Measurements from ENCODE around the gene GYPB.
"Not testable (repeated sequence)": the region's sequence is repeated elsewhere in the genome, so short reads cannot be mapped to it uniquely, and the experiment has no call there.

GYPB gene

DNA sequence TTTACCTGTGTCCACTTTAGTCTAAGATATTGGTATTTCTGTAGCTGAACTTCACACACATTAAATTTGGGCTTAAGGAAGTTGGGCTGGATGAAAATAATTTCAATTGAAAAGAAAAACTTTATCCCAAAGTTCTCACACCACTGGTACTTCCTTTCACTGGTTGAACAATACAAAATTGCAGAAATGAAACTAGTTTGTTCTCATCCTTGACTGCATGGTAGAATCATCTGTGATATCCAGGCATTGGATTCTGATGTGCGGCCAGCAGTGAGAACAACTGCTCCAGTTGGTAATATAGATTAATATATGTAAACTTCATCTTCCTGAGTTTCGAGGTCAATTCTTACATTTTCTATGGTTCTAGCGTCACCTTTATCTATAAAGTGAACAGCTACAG is 10.6 kb downstream of the GYPB start:
- DNase-seq (ENCODE audit: low read depth) = not testable (repeated sequence)

DNA sequence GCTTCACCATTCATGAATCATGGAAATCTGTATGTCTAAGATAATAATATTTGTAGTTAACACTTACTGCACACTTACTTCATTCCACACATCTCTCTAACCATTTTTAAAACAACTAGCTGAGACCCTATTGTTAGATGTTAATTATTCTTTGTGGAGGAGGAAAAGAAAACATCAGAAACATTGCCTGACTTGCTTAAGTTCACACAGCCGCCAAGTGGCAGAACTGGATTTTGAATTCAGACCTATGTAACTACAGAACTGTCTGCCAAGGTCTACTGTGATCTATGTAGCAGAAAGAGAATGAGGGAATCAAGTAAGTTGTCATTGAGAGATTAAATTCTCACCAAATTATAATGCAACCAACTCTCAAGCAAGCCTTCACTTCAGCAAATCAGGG is 11.2 kb downstream of the GYPB start:
- not testable (repeated sequence) for DNase-seq (ENCODE audit: low read depth)

DNA sequence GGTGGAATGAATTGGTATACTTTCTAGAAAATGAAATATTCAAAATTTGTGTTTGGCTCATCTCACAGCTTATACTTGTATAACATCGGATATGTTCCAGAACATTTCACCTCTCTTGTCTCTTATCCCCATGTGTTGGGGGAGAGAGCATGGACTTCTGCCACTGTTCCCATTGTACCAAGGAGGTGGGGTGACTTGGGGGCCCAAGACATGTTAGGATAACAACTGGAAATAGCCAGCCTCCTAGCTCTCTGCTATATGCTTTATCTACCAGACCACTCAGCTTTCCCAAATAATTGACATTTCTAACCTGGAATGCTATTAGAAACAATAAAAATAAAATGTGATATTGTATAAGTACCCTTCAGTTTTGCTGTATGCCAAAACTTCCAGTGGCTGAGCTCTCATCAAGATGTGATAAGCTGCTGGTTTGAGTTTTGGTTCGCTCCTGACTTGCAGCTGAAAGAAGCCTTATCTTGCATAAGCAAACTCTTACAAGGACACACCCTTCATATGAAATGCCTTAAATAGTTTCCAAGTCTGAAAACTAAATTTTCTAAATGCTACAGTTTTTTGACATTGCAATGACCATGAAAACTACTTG is 12.9 kb downstream of the GYPB start:
- DNase-seq (ENCODE audit: low read depth) = not testable (repeated sequence)

DNA sequence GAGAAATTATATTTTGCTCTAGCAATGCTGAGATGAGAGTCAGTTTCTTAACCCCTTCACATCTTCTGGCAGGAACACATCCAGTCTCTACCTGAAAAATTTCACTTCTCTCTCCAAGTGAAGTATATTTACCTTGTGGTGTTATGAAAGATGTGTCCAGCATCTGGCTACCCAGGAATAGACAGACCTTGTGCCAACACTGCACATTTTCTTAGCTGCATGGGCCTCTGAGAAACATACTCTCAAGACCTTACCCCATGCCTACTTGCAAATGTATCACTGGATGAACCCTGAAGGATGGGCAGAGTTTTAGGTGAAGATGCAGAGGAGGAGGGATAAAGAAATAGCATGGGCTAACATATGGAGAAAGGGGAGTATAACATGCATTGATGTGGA is 13.6 kb downstream of the GYPB start:
- DNase-seq (ENCODE audit: low read depth) = not testable (repeated sequence)

DNA sequence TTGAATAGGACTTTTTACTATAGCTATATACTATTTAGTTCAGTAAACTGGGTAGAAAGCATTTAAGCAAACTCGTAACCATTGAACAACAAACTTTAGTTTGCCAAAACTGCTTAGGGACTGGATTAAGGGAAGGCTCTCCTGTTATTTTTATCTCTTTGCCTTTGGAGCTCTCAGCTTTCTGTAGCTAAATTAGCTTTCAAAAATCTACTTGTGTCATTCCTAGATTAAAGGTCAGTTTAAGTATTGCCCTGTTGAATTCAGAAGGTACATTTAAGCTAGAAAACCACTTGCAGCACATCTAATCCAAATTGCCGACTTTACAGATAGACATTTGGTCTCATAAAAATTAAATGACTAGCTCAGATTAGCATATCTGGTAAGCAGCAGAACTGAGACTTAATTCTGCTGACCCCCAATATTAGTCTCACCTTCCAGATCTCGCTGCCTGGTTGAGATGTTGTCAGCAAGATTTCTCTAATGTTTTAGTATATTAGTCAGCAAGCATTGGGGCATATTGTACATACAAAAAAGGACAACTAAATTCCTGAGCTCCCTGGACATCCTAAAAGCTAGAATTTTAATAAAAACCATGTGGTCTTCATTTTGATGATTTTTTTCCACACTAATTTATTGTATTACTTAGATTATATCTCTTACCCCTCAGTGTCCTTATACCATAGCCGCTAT is 14.2 kb downstream of the GYPB start:
- DNase-seq (ENCODE audit: low read depth) = peak; percentile 41

DNA sequence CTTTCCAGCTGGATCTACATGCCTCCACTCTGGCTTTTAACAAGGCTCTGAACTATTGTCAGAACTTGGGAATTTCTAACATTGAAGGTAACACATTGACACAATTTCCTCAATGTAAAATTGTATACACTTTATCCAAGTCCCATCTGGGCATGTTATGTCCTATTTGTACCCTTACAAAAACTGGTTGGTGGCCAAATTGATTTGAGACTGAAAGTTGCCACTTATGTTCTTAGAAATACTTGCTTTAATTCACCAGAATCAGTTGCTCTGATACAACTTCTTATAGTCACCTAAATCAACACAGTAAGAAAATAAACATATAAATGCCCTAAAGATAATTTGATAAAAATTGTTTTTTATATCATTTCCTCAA is 15.3 kb downstream of the GYPB start:
- DNase-seq (ENCODE audit: low read depth) = not testable (repeated sequence)

DNA sequence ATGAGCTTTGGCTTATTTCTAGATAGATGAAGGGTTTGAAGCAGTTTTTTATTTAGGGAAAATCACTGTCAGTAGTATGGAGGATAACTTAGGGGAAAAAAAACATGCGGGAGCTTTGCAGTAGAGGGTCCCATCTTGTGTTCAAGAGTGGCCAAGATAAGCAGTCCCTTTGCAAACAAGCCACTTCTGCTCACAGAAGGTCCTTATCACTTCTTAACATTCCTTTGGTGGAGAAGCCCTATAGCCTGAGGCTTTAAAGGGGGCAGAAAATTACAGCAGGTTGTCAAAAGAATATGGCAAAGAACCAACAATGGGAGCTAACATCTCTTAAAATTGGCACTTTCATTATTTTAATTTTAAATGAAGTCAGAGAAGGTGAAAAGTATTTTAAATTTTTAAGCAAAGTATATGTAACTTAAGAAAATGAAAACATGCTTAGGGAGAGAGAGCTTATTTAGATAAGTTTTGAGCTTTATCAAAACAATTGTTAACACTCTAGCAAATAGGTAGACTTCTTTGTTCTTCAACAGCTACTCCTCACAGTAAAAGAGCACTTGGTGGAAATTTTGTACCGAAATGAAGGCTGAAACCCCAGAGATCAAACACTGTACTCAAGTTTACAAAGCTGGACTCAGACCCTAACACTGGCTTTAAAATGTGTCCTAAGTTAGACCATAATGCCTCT is 15.8 kb downstream of the GYPB start:
- not testable (repeated sequence) for DNase-seq (ENCODE audit: low read depth)

DNA sequence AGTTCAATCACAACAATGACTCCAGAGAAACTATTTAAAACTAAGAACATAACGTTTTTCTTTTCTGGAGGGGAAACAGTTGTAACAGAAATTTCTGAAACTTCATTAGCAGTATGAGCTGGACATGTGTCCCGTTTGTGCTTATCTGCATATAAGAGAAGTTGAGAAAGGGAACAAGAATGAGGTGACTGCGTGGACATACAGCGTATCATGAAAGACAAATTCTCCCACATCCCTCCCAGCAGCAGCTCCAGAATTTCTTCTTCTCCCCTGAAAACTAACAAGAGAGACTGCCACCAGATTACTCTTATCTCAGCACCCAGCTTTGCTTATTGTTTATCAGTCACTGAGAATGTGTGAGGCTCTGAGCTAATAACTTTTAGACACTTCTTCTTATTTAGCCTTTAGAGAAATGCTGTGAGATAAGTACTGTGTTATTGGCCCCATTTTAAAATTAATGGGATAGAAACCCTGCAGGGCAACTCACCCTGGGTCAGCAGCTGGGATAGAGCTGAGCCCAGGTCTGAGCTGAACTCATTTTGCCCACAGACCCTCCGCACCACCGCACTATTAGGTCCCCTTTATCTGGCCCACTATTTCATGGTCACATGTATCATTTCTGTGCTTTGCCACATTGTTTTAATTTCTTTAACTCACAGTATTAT is 18.7 kb downstream of the GYPB start:
- not testable (repeated sequence) for DNase-seq (ENCODE audit: low read depth)

DNA sequence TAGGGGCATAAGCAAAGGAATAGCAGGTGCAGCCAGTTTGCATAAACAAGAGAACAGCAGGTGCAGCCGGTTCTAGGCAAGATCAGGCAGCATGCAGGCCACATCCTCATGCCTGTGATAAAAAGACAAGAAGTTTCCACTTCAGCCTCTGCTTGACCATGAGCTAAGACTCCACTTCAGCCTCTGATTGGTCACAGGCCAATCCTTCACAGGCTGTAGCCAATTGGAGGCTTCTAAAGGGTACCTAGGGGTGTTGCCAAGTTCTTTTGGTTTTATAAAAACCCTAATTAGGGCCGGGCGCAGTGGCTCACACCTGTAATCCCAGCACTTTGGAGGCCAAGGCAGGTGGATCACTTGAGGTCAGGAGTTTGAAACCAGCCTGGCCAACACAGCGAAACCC is 23.0 kb downstream of the GYPB start:
- not testable (repeated sequence) for DNase-seq (ENCODE audit: low read depth)

DNA sequence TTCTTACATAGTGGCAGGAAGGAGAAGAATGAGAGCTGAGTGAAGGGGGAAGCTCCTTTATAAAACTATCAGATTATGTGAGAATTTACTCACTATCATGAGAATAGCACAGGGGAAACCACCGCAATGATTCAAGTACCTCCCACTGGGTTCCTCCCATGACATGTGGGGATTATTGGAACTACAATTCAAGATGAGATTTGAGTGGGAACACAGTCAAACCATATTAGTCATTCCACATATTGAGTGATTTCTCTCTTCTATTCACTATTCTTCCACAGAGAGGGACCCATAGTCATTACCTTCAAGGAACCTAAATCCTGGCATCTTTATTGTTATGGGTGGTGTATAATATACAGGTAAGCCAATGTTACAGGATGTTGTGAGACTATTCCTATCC is 27.4 kb downstream of the GYPB start:
- not testable (repeated sequence) for DNase-seq (ENCODE audit: low read depth)

DNA sequence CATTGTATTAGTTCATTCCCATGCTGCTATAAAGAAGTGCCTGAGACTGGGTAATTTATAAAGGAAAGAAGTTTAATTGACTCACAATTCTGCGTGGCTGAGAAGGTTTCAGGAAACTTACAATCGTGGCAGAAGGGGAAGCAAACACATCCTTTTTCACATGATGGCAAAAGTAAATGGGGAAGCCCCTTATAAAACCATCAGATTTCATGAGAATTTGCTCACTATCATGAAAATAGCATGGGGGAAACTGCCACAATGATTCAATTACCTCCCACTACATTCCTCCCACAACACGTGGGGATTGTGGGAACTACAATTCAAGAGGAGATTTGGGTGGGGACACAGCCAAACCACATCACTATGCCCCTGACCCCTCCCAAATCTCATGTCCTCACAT is 28.5 kb downstream of the GYPB start:
- DNase-seq (ENCODE audit: low read depth) = not testable (repeated sequence)

DNA sequence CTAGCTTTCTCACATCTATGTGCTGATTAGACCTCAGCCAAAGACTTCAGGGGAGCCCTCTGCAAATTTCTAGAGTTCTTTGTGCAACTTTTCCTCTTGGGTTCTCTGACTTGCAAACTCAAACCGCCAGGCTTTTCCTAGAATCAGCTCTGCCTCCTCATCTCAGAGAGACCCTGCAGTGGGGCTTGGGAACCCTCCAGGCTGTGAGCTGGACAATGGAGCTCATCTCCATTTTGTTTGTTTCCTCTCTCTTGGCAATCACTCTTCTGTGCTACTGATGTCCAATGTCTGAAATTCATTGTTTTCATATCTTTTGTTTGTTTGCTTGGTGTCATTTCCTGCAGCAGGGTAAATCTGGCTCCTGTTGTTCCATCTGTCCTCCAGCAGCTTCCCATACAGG is 33.0 kb downstream of the GYPB start:
- DNase-seq (ENCODE audit: low read depth) = no peak

DNA sequence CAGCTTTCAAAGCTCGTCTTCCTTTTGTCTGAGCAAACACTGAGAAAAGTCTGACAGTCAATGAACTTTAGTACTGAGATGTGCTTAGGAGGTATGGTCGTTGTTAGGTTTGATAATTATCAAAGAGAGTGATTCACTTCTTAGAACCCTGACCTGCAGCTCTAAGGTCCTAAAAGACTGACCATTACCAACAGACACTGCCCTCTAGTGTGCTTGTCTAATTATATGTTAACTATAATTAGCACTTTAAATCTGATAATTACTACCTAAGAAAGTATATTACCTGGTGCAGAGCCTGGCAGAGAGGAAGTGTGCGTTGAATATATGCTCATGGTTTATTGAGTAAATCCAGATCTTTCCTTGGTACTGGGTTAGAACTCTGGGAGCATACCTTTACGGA is 38.4 kb downstream of the GYPB start:
- not testable (repeated sequence) for DNase-seq (ENCODE audit: low read depth)

DNA sequence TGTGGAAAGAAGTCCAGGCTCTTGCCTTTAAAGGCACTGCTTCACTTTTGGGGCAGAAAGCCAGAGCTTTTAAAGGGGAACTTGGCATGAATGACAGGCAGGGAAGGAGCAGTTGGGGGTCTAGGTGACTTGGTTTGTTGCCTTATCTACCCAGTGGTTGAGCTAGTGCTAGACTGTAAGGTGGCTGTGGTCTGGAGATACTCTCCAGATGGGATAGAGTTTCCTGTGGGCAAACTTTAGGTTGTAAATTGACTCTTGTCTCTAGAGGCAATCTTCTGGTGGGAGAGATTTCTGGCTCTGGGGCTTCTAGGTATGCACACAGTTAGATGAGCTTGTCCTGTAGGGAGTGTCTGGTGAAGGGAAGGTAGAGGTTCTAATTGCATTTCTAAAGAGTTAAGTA is 43.7 kb downstream of the GYPB start:
- DNase-seq (ENCODE audit: low read depth) = not testable (repeated sequence)

DNA sequence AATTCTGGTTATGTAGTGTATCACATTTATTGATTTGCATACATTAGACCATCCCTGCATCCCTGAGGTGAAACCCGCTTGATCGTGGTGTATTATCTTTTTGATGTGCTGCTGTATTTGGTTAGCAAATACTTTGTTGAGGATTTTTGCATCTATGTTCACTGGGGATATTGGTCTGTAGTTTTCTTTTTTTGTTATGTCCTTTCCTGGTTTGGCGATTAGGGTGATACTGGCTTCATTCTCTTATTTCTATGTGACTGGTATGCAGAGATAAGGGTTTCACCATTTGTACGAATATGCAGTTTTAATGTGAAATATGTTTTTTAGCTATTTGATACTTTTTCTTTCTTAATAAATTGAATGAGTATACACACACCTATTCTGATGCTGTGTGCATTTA is 45.2 kb downstream of the GYPB start:
- DNase-seq (ENCODE audit: low read depth) = not testable (repeated sequence)

DNA sequence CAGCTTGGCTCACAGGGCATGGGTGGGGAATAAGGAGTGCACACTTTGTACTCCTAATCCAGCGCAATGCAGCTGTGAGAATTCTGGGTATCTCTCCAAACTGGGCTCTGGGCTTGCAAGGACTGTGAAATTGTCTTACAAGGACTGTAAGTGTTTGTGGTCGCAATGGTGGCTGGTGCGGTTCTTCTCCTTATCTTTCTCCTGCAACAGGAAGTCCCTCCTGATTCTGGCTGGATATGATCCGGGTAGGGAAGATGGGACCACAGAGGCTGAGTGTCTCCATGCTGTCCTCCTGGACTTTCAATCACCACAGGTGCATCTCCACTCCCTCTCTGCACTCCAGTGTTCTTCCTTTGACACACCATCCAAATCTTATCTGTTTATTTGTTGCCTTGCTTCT is 58.1 kb downstream of the GYPB start:
- DNase-seq (ENCODE audit: low read depth) = no peak

DNA sequence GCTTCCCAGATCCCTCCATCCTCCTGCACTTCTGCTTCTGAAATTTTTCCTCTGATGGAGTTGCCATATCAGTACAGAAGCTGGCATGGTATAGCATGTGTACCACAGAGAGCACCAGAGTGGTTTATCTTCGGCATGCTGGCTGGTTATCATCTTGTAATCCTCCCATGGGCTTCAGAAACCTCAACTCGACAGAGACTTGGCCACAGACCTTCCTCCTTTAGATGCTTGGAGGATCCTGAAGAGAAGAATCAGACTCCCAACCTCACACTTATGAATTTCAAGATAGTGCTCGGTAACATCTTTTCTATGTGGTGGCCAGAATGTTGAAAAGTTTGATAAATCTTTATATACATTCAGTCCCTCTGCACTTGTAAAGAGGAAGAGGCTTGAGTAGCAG is 63.9 kb downstream of the GYPB start:
- not testable (repeated sequence) for DNase-seq (ENCODE audit: low read depth)

DNA sequence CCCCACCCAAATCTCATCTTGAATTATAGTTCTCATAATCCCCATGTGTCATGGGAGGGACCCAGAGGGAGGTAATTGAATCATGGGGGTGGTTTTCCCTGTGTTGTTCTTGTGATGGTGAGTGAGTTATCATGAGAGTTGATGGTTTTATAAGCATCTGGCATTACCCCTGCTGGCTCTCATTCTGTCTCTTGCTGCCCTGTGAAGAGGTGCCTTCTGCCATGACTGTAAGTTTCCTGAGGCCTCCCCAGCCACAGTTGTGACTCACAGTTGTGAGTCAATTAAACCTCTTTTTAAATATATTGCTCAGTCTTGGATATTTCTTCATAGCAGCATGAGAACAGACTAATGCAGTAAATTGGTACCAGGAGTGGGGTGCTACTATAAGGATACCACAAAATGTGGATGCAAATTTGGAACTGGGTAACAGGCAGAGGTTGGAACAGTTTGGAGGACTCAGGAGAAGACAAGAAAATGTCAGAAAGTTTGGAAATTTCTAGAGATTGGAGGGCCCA is 67.7 kb downstream of the GYPB start:
- DNase-seq (ENCODE audit: low read depth) = not testable (repeated sequence)

DNA sequence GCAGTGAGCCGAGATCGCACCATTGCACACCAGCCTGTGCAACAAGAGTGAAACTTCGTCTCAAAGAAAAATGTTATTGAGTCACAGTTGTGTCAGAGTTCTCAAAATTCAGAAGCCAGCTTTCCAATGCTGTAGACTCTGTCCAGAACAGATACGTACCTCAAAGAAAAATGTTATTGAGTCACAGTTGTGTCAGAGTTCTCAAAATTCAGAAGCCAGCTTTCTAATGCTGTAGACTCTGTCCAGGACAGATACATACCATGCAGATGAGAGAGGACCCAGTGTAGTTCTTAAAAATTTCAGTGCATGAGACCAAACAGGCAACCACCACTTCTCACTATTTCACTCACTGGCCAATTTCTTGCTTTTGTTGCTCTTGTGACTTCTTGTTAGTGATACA is 68.2 kb downstream of the GYPB start:
- DNase-seq (ENCODE audit: low read depth) = peak; percentile 3

DNA sequence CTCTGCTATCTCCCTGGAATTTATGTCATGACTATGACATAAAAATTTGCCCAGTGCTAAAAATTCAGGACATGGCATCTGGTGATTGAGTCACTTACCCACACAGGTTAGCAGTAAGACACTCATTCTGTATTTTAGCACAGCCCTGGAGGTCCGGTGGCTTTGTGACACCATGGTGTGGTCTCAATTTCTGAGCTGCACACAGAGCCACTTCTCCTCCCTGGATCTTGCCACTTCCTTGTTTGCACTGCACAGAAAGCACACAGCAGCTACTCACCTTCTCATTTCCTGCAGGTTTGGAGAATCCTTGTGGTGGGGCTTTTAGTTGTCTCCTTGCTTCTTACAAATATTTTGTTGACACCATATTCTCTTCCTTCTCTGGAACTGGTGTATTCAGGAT is 69.0 kb downstream of the GYPB start:
- DNase-seq (ENCODE audit: low read depth) = not testable (repeated sequence)

DNA sequence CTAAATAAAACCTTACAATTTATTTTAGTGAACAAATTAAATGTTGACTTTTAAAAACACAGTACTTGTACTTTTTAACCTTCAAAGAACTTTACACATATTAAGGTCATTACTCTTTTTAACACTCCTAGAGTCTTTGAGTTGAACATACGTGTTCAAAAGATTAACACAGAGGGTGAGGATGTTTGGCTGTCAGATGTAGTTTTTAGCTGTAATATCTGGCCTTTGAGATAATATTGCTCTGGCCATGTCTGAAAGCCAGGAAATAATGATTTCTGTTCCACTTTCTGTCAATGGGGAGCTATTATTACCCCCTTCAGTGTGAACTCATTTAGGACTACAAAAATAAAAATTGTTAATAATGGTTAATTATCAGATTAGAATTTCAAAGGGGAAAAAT is 71.7 kb downstream of the GYPB start:
- DNase-seq (ENCODE audit: low read depth) = not testable (repeated sequence)
